Suprapubic skin (tissue), 4 donors: ENCODE results near the gene NAA20. TPM values are rescaled to one million over a fixed set of nuclear protein-coding genes. Genes with fewer than 3 reads are reported as not detected.
A peak's percentile ranks its signal among the peaks of the same experiment; 100 is the strongest.

ENCODE experiments used
- DNase-seq, 2 donors: peaks; one replicate each; pipeline ENCODE4 v3.0.0-alpha.2; 2019; ENCODE audit warnings: low spot score in 2 of 2
- H3K27ac ChIP-seq: fragments of 200-600 bp; sonication (generic); one replicate; pipeline ENCODE4 v1.5.1; 2019
- H3K27me3 ChIP-seq: fragments of 200-600 bp; sonication (generic); one replicate; pipeline ENCODE4 v1.5.1; 2019
- H3K36me3 ChIP-seq: fragments of 200-600 bp; sonication (generic); one replicate; pipeline ENCODE4 v1.5.1; 2019
- H3K4me1 ChIP-seq: fragments of 200-600 bp; sonication (generic); one replicate; pipeline ENCODE4 v1.5.1; 2019
- H3K4me3 ChIP-seq: fragments of 200-600 bp; sonication (generic); one replicate; pipeline ENCODE4 v1.5.1; 2019; ENCODE audit warnings: mild to moderate bottlenecking
- H3K9me3 ChIP-seq: fragments of 200-600 bp; sonication (generic); one replicate; pipeline ENCODE4 v1.5.1; 2019
- CTCF ChIP-seq, 2 donors: fragments of 200-600 bp in 1 of 2; fragments of 450-650 bp in 1 of 2; sonication (generic) in 1 of 2; IDR thresholded peaks; one replicate each; pipeline ENCODE4 v1.5.1; 2016 to 2019; ENCODE audit warnings: antibody characterized with exemption in 2 of 2, mild to moderate bottlenecking in 1 of 2, moderate library complexity in 1 of 2
- EP300 ChIP-seq: sonication (generic); formaldehyde crosslinking; IDR thresholded peaks from one replicate; pipeline ENCODE4 v1.6.1; 2017; ENCODE audit warnings: antibody characterized with exemption
- POLR2A ChIP-seq, 2 donors: fragments of 450-650 bp; IDR thresholded peaks; one replicate each; pipeline ENCODE4 v1.6.1; 2017; ENCODE audit warnings: antibody characterized with exemption in 2 of 2, mild to moderate bottlenecking in 2 of 2, moderate library complexity in 2 of 2
- POLR2AphosphoS5 ChIP-seq, 3 donors: sonication (generic); formaldehyde crosslinking; IDR thresholded peaks; one replicate each; pipeline ENCODE4 v1.6.1; 2017; ENCODE audit warnings: antibody characterized with exemption in 3 of 3
- WGBS: methylation state at CpG from one replicate; pipeline ENCODE4 v1.1.5; 2018; 5-methylcytosine and 5-hydroxymethylcytosine counted together
- total RNA-seq, 4 donors: library from RNA; depleted of rRNA; stranded (reverse); fragments of >200 nt; gene quantifications; one replicate each; pipeline ENCODE4 v1.1.0, GENCODE V29; 2016

NAA20 gene
- total RNA-seq, 4 donors from 2014 or later: 20.4 to 38.1 (median 36.5) TPM

- WGBS: 74% methylated on average over 5 of the region's 5 CpGs
- Histone ChIP-seq H3K27me3 (no peaks in the 10 kb centered on the region), H3K9me3 (no peaks in the 10 kb centered on the region), H3K4me3 (no peak overlapping the region), H3K4me1 (peaks cover 48% of the 10 kb centered on the region), H3K36me3 (peaks cover 9% of the 10 kb centered on the region), H3K27ac (peak overlapping the region; percentile 40)
- no peak for TF ChIP-seq EP300
- TF ChIP-seq POLR2AphosphoS5 (IDR thresholded peaks at IDR 0.05): no peak
- TF ChIP-seq CTCF (IDR thresholded peaks at IDR 0.05): no peak
- no peak for TF ChIP-seq POLR2A (IDR thresholded peaks at IDR 0.05)
- no peak for DNase-seq
Measured at GRCh38 chr20:19969507-19970255, 47.5 kb upstream of the NAA20 start.

GRCh38 chr20:19970256-19970765, 46.9 kb upstream of the NAA20 start:
- Histone ChIP-seq H3K27ac (no peak overlapping the region), H3K4me3 (no peak overlapping the region), H3K27me3 (no peaks in the 10 kb centered on the region), H3K36me3 (peaks cover 9% of the 10 kb centered on the region), H3K9me3 (no peaks in the 10 kb centered on the region), H3K4me1 (peaks cover 47% of the 10 kb centered on the region)
- TF ChIP-seq POLR2A (IDR thresholded peaks at IDR 0.05) (no peak), POLR2AphosphoS5 (IDR thresholded peaks at IDR 0.05) (no peak), CTCF (IDR thresholded peaks at IDR 0.05) (no peak), EP300 (no peak)
- DNase-seq: no peak
- WGBS: 86% methylated on average over 5 of the region's 5 CpGs

GRCh38 chr20:19971116-19971515, 46.0 kb upstream of the NAA20 start:
- no peak for DNase-seq
- Histone ChIP-seq H3K27me3 (no peaks in the 10 kb centered on the region), H3K4me1 (peaks cover 55% of the 10 kb centered on the region), H3K4me3 (no peak overlapping the region), H3K27ac (no peak overlapping the region), H3K9me3 (no peaks in the 10 kb centered on the region), H3K36me3 (peaks cover 9% of the 10 kb centered on the region)
- no peak for TF ChIP-seq EP300
- TF ChIP-seq POLR2AphosphoS5 (IDR thresholded peaks at IDR 0.05): no peak
- no peak for TF ChIP-seq CTCF (IDR thresholded peaks at IDR 0.05)
- no peak for TF ChIP-seq POLR2A (IDR thresholded peaks at IDR 0.05)
- 80% methylated on average over 11 of the region's 11 CpGs for WGBS

- Histone ChIP-seq H3K4me1 (peaks cover 63% of the 10 kb centered on the region), H3K4me3 (peak overlapping the region; percentile 65), H3K27me3 (no peaks in the 10 kb centered on the region), H3K27ac (peak overlapping the region; percentile 91), H3K36me3 (peaks cover 6% of the 10 kb centered on the region), H3K9me3 (no peaks in the 10 kb centered on the region)
- TF ChIP-seq POLR2AphosphoS5 (IDR thresholded peaks at IDR 0.05) (peak in 1 of 3 donors; percentile 80), POLR2A (IDR thresholded peaks at IDR 0.05) (no peak), CTCF (IDR thresholded peaks at IDR 0.05) (no peak), EP300 (no peak)
- 9% methylated on average over 6 of the region's 7 CpGs for WGBS
- DNase-seq: peak; percentile 89
Measured at GRCh38 chr20:19973961-19974629, 43.1 kb upstream of the NAA20 start.
